ENCODE results near the gene C11orf86.

GRCh38 chr11:67022341-67022933, 47.3 kb downstream of the C11orf86 start:
- TF ChIP-seq CTCF (conservative IDR thresholded peaks at IDR 0.05; ENCODE audit: low read length) = no peak
- TF ChIP-seq EZH2phosphoT487 (IDR thresholded peaks at IDR 0.05; ENCODE audit: borderline replicate concordance) = no peak

Data from Loucy (cell line).